Measurements from ENCODE around the gene MEGF6. TPM values are rescaled to one million over a fixed set of nuclear protein-coding genes. Genes with fewer than 3 reads are reported as not detected.
"Not testable (repeated sequence)": the region's sequence is repeated elsewhere in the genome, so short reads cannot be mapped to it uniquely, and the experiment has no call there.

MEGF6 gene
- total and polyA plus RNA-seq, 4 donors, result 6.0 to 19.9 (median 15.3) TPM

GRCh38 chr1:3622102-3622501, 10.8 kb upstream of the MEGF6 start:
- H3K4me3 ChIP-seq (ENCODE audit: low read depth, low read length); H3K9me3 ChIP-seq (ENCODE audit: control insufficient read depth, insufficient read depth, low read length); H3K27me3 ChIP-seq (ENCODE audit: control insufficient read depth, insufficient read depth, low read length); H3K36me3 ChIP-seq (ENCODE audit: control insufficient read depth, insufficient read depth, low read length); DNase-seq (ENCODE audit: low read depth in 4 of 6, low spot score in 6 of 6); H3K27ac ChIP-seq (ENCODE audit: low read depth, low read length): not testable (repeated sequence)
- 93% methylated on average over 5 of the region's 9 CpGs for WGBS (ENCODE audit: insufficient coverage)
- peaks cover 42% of the 10 kb centered on the region for H3K4me1 ChIP-seq (ENCODE audit: control insufficient read depth, insufficient read depth, low read length)

- H3K27ac ChIP-seq (ENCODE audit: low read depth, low read length); H3K27me3 ChIP-seq (ENCODE audit: control insufficient read depth, insufficient read depth, low read length); H3K36me3 ChIP-seq (ENCODE audit: control insufficient read depth, insufficient read depth, low read length); H3K4me3 ChIP-seq (ENCODE audit: low read depth, low read length); H3K9me3 ChIP-seq (ENCODE audit: control insufficient read depth, insufficient read depth, low read length): not testable (repeated sequence)
- 50% methylated on average over 3 of the region's 15 CpGs for WGBS (ENCODE audit: insufficient coverage)
- peaks cover 42% of the 10 kb centered on the region for H3K4me1 ChIP-seq (ENCODE audit: control insufficient read depth, insufficient read depth, low read length)
- peak in 2 of 6 donors; percentile 65 to 78 for DNase-seq (ENCODE audit: low read depth in 4 of 6, low spot score in 6 of 6)
Measured at GRCh38 chr1:3621151-3621671, 9.9 kb upstream of the MEGF6 start.

- Histone ChIP-seq H3K4me3 (ENCODE audit: low read depth, low read length) (no peak overlapping the region), H3K9me3 (ENCODE audit: control insufficient read depth, insufficient read depth, low read length) (no peaks in the 10 kb centered on the region), H3K36me3 (ENCODE audit: control insufficient read depth, insufficient read depth, low read length) (peaks cover 2% of the 10 kb centered on the region), H3K4me1 (ENCODE audit: control insufficient read depth, insufficient read depth, low read length) (peaks cover 41% of the 10 kb centered on the region), H3K27me3 (ENCODE audit: control insufficient read depth, insufficient read depth, low read length) (no peaks in the 10 kb centered on the region), H3K27ac (ENCODE audit: low read depth, low read length) (no peak overlapping the region)
- 83% methylated on average over 9 of the region's 12 CpGs for WGBS (ENCODE audit: insufficient coverage)
- DNase-seq (ENCODE audit: low read depth in 4 of 6, low spot score in 6 of 6), result no peak
Measured at GRCh38 chr1:3620708-3621107, 9.4 kb upstream of the MEGF6 start.

GRCh38 chr1:3618881-3619671, 7.8 kb upstream of the MEGF6 start:
- Histone ChIP-seq H3K9me3 (ENCODE audit: control insufficient read depth, insufficient read depth, low read length) (no peaks in the 10 kb centered on the region), H3K36me3 (ENCODE audit: control insufficient read depth, insufficient read depth, low read length) (peaks cover 2% of the 10 kb centered on the region), H3K27me3 (ENCODE audit: control insufficient read depth, insufficient read depth, low read length) (no peaks in the 10 kb centered on the region), H3K4me3 (ENCODE audit: low read depth, low read length) (no peak overlapping the region), H3K4me1 (ENCODE audit: control insufficient read depth, insufficient read depth, low read length) (peaks cover 39% of the 10 kb centered on the region), H3K27ac (ENCODE audit: low read depth, low read length) (no peak overlapping the region)
- DNase-seq (ENCODE audit: low read depth in 4 of 6, low spot score in 6 of 6), result peak in 3 of 6 donors; percentile 71 to 95 (median 92)
- WGBS (ENCODE audit: insufficient coverage), result 10% methylated on average over 12 of the region's 21 CpGs

- H3K4me3 ChIP-seq (ENCODE audit: low read depth, low read length), result no peak overlapping the region
- no peak for DNase-seq (ENCODE audit: low read depth in 4 of 6, low spot score in 6 of 6)
- no peak overlapping the region for H3K27ac ChIP-seq (ENCODE audit: low read depth, low read length)
- H3K9me3 ChIP-seq (ENCODE audit: control insufficient read depth, insufficient read depth, low read length), result no peaks in the 10 kb centered on the region
- H3K27me3 ChIP-seq (ENCODE audit: control insufficient read depth, insufficient read depth, low read length), result no peaks in the 10 kb centered on the region
- peaks cover 2% of the 10 kb centered on the region for H3K36me3 ChIP-seq (ENCODE audit: control insufficient read depth, insufficient read depth, low read length)
- peaks cover 39% of the 10 kb centered on the region for H3K4me1 ChIP-seq (ENCODE audit: control insufficient read depth, insufficient read depth, low read length)
- 58% methylated on average over 5 of the region's 9 CpGs for WGBS (ENCODE audit: insufficient coverage)
Measured at GRCh38 chr1:3618531-3618880, 7.2 kb upstream of the MEGF6 start.

GRCh38 chr1:3617806-3618345, 6.6 kb upstream of the MEGF6 start:
- Histone ChIP-seq H3K4me1 (ENCODE audit: control insufficient read depth, insufficient read depth, low read length) (peaks cover 36% of the 10 kb centered on the region), H3K9me3 (ENCODE audit: control insufficient read depth, insufficient read depth, low read length) (no peaks in the 10 kb centered on the region), H3K27me3 (ENCODE audit: control insufficient read depth, insufficient read depth, low read length) (no peaks in the 10 kb centered on the region), H3K4me3 (ENCODE audit: low read depth, low read length) (no peak overlapping the region), H3K36me3 (ENCODE audit: control insufficient read depth, insufficient read depth, low read length) (peaks cover 2% of the 10 kb centered on the region), H3K27ac (ENCODE audit: low read depth, low read length) (no peak overlapping the region)
- 85% methylated on average over 17 of the region's 18 CpGs for WGBS (ENCODE audit: insufficient coverage)
- no peak for DNase-seq (ENCODE audit: low read depth in 4 of 6, low spot score in 6 of 6)

- 82% methylated on average over 4 of the region's 9 CpGs for WGBS (ENCODE audit: insufficient coverage)
- Histone ChIP-seq H3K4me1 (ENCODE audit: control insufficient read depth, insufficient read depth, low read length) (peaks cover 36% of the 10 kb centered on the region), H3K4me3 (ENCODE audit: low read depth, low read length) (no peak overlapping the region), H3K36me3 (ENCODE audit: control insufficient read depth, insufficient read depth, low read length) (no peaks in the 10 kb centered on the region), H3K27me3 (ENCODE audit: control insufficient read depth, insufficient read depth, low read length) (peaks cover 4% of the 10 kb centered on the region), H3K27ac (ENCODE audit: low read depth, low read length) (no peak overlapping the region), H3K9me3 (ENCODE audit: control insufficient read depth, insufficient read depth, low read length) (no peaks in the 10 kb centered on the region)
- DNase-seq (ENCODE audit: low read depth in 4 of 6, low spot score in 6 of 6), result no peak
Measured at GRCh38 chr1:3616861-3617260, 5.6 kb upstream of the MEGF6 start.

- no peak overlapping the region for H3K27ac ChIP-seq (ENCODE audit: low read depth, low read length)
- H3K4me3 ChIP-seq (ENCODE audit: low read depth, low read length), result no peak overlapping the region
- WGBS (ENCODE audit: insufficient coverage), result 60% methylated on average over 20 of the region's 20 CpGs
Measured at GRCh38 chr1:3614755-3615742, 3.7 kb upstream of the MEGF6 start.

GRCh38 chr1:3612123-3612522, 815 bp upstream of the MEGF6 start:
- WGBS (ENCODE audit: insufficient coverage), result 70% methylated on average over 7 of the region's 7 CpGs
- no peak for DNase-seq (ENCODE audit: low read depth in 4 of 6, low spot score in 6 of 6)
- Histone ChIP-seq H3K9me3 (ENCODE audit: control insufficient read depth, insufficient read depth, low read length) (no peaks in the 10 kb centered on the region), H3K4me1 (ENCODE audit: control insufficient read depth, insufficient read depth, low read length) (peaks cover 60% of the 10 kb centered on the region), H3K36me3 (ENCODE audit: control insufficient read depth, insufficient read depth, low read length) (peaks cover 3% of the 10 kb centered on the region), H3K27me3 (ENCODE audit: control insufficient read depth, insufficient read depth, low read length) (peaks cover 13% of the 10 kb centered on the region), H3K4me3 (ENCODE audit: low read depth, low read length) (peak overlapping the region; percentile 18), H3K27ac (ENCODE audit: low read depth, low read length) (no peak overlapping the region)

More at GRCh38 chr1:3614755-3615742, 3.7 kb upstream of the MEGF6 start:
- Histone ChIP-seq H3K36me3 (ENCODE audit: control insufficient read depth, insufficient read depth, low read length) (no peaks in the 10 kb centered on the region), H3K9me3 (ENCODE audit: control insufficient read depth, insufficient read depth, low read length) (no peaks in the 10 kb centered on the region), H3K27me3 (ENCODE audit: control insufficient read depth, insufficient read depth, low read length) (peaks cover 13% of the 10 kb centered on the region), H3K4me1 (ENCODE audit: control insufficient read depth, insufficient read depth, low read length) (peaks cover 49% of the 10 kb centered on the region)
- DNase-seq (ENCODE audit: low read depth in 4 of 6, low spot score in 6 of 6), result no peak
